NCI-H1092 (cell line): ENCODE measurements around the gene IRGC.
A peak's percentile ranks its signal among the peaks of the same experiment; 100 is the strongest.
"Not testable (repeated sequence)": the region's sequence is repeated elsewhere in the genome, so short reads cannot be mapped to it uniquely, and the experiment has no call there.

Experiments
- DNase-seq: peaks from one replicate; lab custom pipeline; 2025; lab: John Stamatoyannopoulos, UW

The IRGC gene

DNA sequence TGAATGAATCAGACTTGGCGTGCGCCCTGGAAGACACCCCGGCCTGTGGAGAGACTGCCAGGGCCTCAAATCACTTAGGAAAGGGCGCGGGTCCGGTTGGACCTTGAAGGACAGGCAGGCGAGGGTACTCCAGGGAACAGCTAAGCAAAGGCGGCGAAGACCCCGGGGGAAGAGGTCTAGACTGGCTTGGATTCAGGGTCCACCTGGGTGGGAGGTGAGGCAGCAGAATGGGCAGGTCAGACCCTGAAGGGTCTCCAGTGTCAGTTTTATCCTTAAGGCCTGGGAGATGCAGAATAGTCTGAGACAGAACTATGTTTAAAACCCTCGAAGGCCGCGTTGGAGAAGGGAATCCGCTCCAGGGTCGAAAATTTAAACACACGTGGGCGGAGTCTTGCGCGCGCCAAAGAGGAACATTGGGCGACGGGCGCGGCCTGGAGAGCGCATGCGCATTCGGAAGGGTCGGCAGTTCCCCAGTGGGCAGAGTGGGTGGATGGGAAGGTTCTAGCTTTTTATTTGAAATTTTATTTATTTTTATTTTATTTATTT lies 39.5 kb downstream of the IRGC start:
- peak; percentile 67 for DNase-seq

- no peak for DNase-seq
Measured at GRCh38 chr19:43759515-43759914, 43.6 kb downstream of the IRGC start.

DNA sequence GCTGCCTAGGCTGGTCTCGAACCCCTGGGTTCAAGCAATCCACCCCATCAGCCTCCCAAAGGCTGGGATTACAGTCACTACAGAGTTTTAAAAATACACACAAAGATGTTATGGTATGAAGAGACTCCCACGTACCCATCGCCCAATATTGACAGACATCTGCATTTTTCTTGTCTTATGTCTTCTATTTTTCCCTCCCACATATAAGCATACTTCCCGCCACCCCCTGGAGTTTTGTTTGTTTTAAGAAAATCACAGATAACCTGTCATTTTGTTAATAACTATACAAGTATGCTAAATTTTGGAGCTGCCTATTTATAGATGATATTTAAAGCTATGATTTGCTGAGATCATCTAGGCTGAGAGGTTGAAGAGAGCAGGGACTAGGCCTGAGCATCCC lies 45.1 kb downstream of the IRGC start:
- no peak for DNase-seq

- no peak for DNase-seq
Measured at GRCh38 chr19:43762814-43763213, 46.9 kb downstream of the IRGC start.

DNA sequence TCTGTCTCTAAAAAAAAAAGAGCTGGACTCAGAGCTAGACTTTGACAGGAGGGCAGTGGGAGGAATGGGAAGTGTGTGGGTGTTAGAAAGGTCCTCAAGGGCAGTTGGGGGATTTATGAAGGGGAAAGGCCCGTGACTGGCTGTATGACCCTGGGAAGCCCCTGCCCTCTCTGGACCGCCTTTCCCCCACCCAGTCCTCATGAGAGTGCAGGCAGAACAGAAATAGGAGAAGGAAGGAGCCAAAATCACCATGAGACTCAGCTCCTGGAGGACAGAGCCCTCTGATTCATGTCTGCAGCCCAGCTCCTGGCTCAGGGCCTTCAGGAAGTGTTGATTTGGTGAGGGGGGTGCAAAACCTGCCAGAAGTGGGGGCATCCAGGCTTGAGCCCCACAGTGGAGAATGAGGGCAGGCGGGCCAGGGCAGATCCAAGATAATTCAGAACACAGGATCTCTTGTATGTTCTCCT lies 47.6 kb downstream of the IRGC start:
- no peak for DNase-seq

DNA sequence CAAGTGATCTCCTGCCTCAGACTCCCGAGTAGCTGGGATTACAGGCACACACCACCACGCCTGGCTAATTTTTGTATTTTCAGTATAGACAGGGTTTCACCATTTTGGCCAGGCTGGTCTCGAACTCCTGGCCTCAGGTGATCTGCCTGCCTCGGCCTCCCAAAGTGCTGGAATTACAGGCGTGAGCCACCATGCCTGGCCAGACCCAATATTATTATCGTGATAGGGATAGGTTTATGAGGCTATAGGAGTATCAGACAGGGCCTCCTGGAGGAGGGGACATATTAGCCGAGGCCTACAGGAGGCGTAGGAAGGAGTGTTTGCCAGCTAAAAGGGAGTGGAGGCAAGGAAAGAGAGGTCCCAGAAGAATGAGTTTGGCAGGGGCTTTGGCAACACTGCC lies 48.8 kb downstream of the IRGC start:
- DNase-seq, result not testable (repeated sequence)

DNA sequence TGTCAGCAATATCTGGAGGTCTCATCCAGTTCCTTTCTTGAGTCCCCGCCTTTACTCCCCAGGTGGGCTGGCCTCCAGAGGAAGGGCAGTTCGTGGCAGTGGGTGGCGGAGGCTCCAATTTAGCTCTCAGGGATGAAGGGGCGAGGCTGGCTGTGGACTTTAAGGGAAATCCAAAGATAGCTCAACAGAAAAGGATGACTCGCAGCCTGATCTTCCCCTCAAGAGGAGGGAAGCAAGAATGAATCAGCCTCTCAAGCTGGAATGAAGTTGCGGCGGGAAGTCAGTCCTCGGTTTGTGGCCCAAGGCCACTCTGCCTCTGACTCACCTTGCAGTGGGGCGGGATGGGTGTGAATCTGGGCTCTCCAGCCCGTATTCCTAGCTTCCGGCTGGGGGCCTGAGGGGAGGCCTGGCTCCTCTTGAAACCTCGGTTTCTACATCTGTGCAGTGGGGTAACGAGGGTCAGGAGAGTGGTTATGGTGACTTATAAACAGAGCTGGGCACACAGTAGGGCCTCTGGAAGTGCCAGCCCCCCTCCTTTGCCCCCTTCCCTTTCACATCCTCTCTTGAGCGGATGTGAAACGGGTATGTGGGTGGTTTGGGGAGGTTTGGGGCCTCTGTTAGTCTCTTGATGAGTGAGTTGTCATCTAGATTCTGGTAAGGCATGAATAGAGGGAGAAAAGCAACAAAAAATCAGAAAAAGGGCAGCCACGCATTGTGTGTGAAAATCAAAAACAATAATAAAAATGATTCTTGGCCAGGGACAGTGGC lies 49.4 kb downstream of the IRGC start:
- no peak for DNase-seq

- DNase-seq, result no peak
Measured at GRCh38 chr19:43766755-43767043, 50.8 kb downstream of the IRGC start.

DNA sequence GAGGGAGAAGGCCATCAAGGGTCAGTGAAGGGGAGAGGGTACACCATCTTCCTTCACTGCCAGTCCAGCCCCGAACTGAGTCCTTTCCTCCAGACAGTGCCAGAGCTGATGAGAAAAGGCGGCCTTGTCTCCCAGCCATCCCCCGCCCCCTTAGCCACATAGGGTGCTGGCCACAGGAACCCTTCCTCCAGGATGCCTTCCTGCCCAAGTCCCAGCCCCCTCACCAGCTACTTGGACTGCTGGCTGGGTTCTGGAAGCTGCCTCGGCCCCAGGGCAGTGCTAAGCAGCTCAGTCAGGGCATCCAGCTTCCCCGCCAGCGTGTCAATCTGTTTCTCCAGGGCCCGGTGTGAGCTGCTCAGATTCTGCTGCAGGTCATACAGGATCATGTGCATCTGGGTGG lies 51.4 kb downstream of the IRGC start:
- no peak for DNase-seq

DNA sequence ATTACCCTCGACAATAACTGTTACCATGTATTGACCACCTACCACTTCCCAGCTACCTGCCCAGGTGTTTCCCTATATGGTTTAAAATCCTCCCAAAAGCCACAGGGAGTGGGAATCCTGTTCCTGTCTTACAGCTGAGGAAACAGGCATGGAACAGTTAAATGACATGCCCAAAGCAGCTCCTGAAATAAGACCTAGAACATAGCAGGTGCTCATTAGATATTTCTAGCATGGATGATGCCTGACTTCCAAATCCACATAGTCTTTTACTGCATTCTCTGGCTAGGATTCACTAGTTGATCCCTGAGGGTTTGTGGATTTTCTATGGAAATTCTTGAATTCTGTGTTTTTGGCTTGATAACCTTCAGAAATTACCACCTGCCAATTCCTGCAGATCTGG lies 51.9 kb downstream of the IRGC start:
- no peak for DNase-seq

DNA sequence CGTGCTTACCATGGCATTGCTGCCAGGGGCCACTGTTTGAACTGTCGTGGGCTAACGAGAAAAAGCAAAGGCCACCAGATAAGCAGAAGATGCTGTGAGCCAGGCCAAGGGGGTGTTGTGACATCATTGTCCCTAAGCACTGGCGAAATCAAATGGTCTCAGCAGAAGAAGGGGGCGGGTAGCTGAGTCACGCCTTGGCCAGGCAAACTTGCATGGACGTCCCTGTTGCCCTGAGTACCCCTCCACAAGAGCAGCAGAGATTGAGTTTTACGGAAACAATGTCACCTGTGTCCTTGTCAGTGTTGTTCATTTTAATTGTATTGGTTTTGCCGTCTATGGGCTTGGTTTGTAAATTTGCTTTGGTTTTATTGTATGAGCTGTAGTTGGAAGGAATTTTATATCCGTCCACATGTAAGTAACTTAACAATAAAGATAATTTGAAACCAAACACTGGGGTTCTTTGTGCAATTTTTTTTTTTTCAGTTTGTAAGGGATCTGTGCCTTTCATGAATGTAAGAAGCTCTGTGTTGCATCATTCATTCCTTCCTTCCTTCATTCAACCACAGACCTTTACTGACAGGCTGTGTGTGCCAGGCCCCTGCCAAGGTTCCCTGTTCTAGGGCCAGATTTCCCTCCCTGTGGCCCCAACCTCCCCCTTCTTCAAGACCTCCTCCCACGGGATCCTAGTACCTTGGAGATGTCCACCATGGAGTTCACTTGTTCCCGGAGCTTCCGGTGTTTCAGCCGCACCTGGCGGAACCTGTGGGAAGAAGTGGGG lies 52.6 kb downstream of the IRGC start:
- DNase-seq, result no peak

- no peak for DNase-seq
Measured at GRCh38 chr19:43769256-43769655, 53.4 kb downstream of the IRGC start.
